Measurements from ENCODE around the gene ATP10A. TPM values are rescaled to one million over a fixed set of nuclear protein-coding genes. Genes with fewer than 3 reads are reported as not detected.

Gene ATP10A
- total and polyA plus RNA-seq, 12 donors, result 0.67 to 31.8 (median 16.1) TPM

- DNase-seq, result peak in 3 of 7 donors; percentile 36 to 63 (median 41)
- WGBS, 4 donors, result 47 to 60% (median 51%) methylated on average over 5 to 7 of the region's 7 CpGs
- Histone ChIP-seq H3K9me3 (replicated peaks in 1 of 3) (no peaks in the 10 kb centered on the region), H3K36me3 (replicated peaks in 1 of 2) (no peaks in the 10 kb centered on the region), H3K4me1 (replicated peaks in 1 of 2) (peaks cover 4 to 37% of the 10 kb centered on the region in 2 donors), H3K4me3 (no peak overlapping the region), H3K27me3 (no peaks in the 10 kb centered on the region), H3K27ac (no peak overlapping the region)
- intact Hi-C loops (cut with DNase I), result no loop called here
- TF ChIP-seq CTCF (IDR thresholded peaks at IDR 0.05) (no peak), POLR2A (IDR thresholded peaks at IDR 0.05) (no peak)
Observed at GRCh38 chr15:25682340-25682739, 180.8 kb downstream of the ATP10A start.

- H3K36me3 ChIP-seq (replicated peaks in 1 of 2), result no peaks in the 10 kb centered on the region
- peaks cover 4 to 37% of the 10 kb centered on the region in 2 donors for H3K4me1 ChIP-seq (replicated peaks in 1 of 2)
- no peak for DNase-seq
- H3K27ac ChIP-seq, result no peak overlapping the region
- no peaks in the 10 kb centered on the region for H3K27me3 ChIP-seq
- H3K9me3 ChIP-seq (replicated peaks in 1 of 3), result no peaks in the 10 kb centered on the region
- H3K4me3 ChIP-seq, result no peak overlapping the region
- intact Hi-C loops (cut with DNase I), result no loop called here
- TF ChIP-seq POLR2A (IDR thresholded peaks at IDR 0.05) (no peak), CTCF (IDR thresholded peaks at IDR 0.05) (no peak)
- WGBS, 4 donors, result 78 to 90% (median 82%) methylated on average over 8 to 9 of the region's 9 CpGs
Observed at GRCh38 chr15:25680686-25681025, 182.5 kb downstream of the ATP10A start.

GRCh38 chr15:25679964-25680685, 183.0 kb downstream of the ATP10A start:
- intact Hi-C loops (cut with DNase I), result no loop called here
- no peak overlapping the region for H3K27ac ChIP-seq

GRCh38 chr15:25679492-25679891, 183.6 kb downstream of the ATP10A start:
- Histone ChIP-seq H3K27ac (no peak overlapping the region), H3K36me3 (replicated peaks in 1 of 2) (no peaks in the 10 kb centered on the region), H3K4me3 (no peak overlapping the region), H3K9me3 (replicated peaks in 1 of 3) (no peaks in the 10 kb centered on the region), H3K27me3 (no peaks in the 10 kb centered on the region), H3K4me1 (replicated peaks in 1 of 2) (peaks cover 1 to 26% of the 10 kb centered on the region in 2 donors)
- 77 to 89% (median 87%) methylated on average over 5 to 11 of the region's 11 CpGs for WGBS, 4 donors
- DNase-seq, result no peak
- intact Hi-C loops (cut with DNase I), result no loop called here
- TF ChIP-seq POLR2A (IDR thresholded peaks at IDR 0.05) (no peak), CTCF (IDR thresholded peaks at IDR 0.05) (no peak)

More at GRCh38 chr15:25679964-25680685, 183.0 kb downstream of the ATP10A start:
- Histone ChIP-seq H3K27me3 (no peaks in the 10 kb centered on the region), H3K9me3 (replicated peaks in 1 of 3) (no peaks in the 10 kb centered on the region), H3K4me3 (no peak overlapping the region), H3K4me1 (replicated peaks in 1 of 2) (peaks cover 4 to 32% of the 10 kb centered on the region in 2 donors), H3K36me3 (replicated peaks in 1 of 2) (no peaks in the 10 kb centered on the region)
- 88 to 92% (median 90%) methylated on average over 24 to 25 of the region's 25 CpGs for WGBS, 4 donors
- TF ChIP-seq CTCF (IDR thresholded peaks at IDR 0.05) (no peak), POLR2A (IDR thresholded peaks at IDR 0.05) (no peak)
- DNase-seq, result no peak

All from adrenal gland (tissue), 12 donors.